ENCODE results near the gene DCDC2B.

Gene DCDC2B

DNA sequence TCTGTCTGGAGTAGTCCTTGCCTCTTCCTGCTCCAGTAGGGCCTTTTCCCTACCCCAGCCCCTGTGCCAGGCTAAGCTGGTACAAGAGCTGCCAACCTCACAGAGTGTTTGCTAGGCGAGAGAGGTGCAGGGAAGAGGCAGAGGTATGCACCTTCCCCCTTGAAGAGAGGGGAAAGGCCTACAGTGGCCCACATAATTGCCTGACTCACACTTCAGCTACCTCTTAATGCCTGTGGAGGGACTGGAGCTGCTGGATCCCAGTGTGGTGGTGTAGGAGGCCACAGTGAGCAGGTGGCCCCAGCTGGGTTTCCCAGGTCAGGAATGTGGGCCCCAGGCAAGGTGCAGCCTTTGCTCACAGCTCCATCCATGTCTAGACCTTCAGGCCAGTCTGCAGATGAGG lies 11.8 kb upstream of the DCDC2B start:
- DNase-seq, result no peak

GRCh38 chr1:32197837-32198236 lies 11.1 kb upstream of the DCDC2B start:
- no peak for DNase-seq

- no peak for DNase-seq
Observed at GRCh38 chr1:32198237-32199042, 10.4 kb upstream of the DCDC2B start.

GRCh38 chr1:32199043-32199716 lies 9.7 kb upstream of the DCDC2B start:
- no peak for DNase-seq

DNA sequence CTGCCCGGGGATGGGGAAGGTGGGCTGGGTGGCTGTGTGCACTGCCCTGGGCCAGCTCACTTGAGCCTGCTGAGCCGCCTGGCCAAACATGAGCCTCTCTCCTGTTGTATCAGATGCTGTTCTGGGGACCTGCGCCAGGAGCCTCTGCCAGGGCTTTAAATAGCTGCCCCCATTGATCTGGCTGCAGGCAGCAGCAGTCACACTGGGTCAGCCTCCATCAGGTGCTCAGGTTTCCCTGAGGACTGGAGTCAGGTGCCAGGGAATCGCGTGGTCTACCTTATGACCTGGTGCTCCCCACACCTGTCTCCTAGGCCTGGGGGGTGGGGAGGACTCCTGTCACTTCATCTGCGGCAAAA lies 9.2 kb upstream of the DCDC2B start:
- no peak for DNase-seq

- DNase-seq, result peak; percentile 50
Observed at GRCh38 chr1:32200226-32201010, 8.5 kb upstream of the DCDC2B start, which contains the start of gene CCDC28B. CCDC28B (plus strand) TSS chr1:32200595; CDS start chr1:32201936, 1,341 bp downstream.

GRCh38 chr1:32201011-32201855 lies 7.7 kb upstream of the DCDC2B start:
- peak; percentile 83 for DNase-seq

- no peak for DNase-seq
Observed at GRCh38 chr1:32204943-32205361, 3.9 kb upstream of the DCDC2B start.

GRCh38 chr1:32205401-32206370 lies 3.2 kb upstream of the DCDC2B start, which contains the start of gene IQCC:
IQCC (plus strand) TSS chr1:32205671; CDS start chr1:32205682, 11 bp downstream.
- DNase-seq, result peak; percentile 91

DNA sequence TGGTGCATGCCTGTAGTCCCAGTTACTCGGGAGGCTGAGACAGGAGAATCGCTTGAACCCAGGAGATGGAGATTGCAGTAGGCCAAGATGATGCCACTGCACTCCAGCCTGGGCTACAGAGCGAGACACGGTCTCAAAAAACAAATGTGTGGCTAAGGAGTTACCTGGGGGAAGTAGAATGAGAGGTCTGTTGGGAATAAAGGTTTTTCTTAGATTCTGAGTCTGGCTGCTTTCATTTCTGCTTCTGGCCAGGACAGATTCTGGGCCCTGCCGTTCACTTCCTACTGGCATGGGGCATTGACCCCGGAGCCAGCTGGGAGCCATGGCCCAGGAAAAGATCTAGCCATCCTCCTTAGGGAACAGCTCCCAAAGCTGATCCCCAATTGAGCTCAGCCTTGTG lies 420 bp upstream of the DCDC2B start:
- DNase-seq, result no peak

- DNase-seq, result peak; percentile 70
Observed at GRCh38 chr1:32215629-32216480, 7.0 kb downstream of the DCDC2B start.

GRCh38 chr1:32216566-32216965 lies 7.7 kb downstream of the DCDC2B start:
- DNase-seq, result no peak

DNA sequence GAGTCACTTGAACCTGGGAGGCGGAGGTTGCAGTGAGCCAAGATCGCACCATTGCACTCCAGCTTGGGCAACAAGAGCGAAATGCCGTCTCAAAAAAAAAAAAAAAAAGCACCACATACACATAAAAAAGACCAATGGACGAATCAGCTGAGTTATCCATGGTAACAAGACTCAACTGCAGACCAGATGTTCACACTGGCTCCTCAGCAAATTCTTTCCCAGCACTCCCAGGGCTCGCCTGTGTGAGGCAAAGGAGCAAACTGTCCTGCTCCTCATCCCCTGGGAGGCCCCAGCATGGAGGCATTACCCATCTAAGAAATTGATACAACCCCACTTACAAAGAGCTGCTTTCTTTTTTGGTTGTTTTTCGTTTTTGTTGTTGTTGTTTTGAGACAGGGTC lies 10.1 kb downstream of the DCDC2B start:
- DNase-seq, result no peak

GRCh38 chr1:32220746-32221580 lies 12.1 kb downstream of the DCDC2B start:
- no peak for DNase-seq

DNA sequence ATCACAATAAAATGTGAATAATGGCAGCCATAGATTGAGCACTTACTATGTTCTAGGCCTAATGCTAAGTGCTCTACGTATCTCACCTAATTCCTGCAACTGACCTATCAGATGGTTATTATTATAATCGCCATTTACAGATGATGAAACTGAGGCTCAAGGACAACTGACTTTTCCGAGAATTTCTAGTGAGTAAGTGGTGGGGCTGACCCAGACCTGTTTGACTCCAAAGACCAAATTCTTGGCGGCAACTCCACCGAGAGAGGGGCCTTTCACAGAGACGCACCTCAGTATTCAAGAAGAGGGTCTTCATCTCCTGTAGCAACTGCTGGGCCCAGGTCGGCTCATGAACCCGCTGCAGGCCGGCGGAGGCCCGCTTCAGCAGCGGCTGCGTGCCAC lies 12.7 kb downstream of the DCDC2B start:
- DNase-seq, result no peak

- peak; percentile 94 for DNase-seq
Observed at GRCh38 chr1:32221980-32222755, 13.3 kb downstream of the DCDC2B start, which contains the start of the genes EIF3I and TMEM234. EIF3I (plus strand) TSS chr1:32222407; CDS start chr1:32222442, 35 bp downstream. TMEM234 (minus strand) TSS chr1:32222353; CDS start chr1:32222322, 31 bp downstream.

DNA sequence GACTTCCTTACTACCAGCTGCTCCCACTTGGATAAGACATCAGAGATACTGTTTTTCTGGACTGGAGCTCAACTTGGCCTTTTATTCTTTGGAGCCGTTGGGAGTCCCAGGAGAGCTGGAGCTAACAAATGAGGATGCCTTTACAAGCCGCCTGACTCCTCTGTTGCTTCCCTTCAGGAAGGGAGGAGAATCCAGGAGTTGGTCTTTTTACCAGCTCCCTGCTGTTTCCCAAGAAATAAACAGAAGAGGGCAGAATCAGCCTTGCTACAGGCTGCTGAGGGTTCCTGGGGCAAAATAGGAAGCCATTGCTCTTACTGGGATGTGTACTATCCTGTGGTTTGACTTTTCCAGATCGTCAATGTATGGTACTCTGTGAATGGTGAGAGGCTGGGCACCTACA lies 14.8 kb downstream of the DCDC2B start:
- no peak for DNase-seq

DNA sequence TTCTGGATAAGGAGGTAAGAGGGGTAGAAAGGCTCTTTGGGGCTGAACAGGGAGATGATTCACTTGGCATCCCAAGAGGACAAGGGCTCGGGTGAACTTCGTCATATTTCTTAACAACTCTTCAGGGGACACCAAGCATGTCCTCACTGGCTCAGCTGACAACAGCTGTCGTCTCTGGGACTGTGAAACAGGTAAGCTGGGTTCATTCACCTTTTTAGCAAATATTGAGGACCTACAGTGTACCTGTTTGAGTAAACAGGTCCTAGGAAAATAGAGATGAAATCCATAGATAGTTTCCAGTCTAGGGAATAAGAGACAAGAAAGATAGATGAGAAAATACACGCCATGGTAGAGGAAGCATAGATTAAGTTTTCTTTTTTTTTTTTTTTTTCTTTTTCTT lies 15.4 kb downstream of the DCDC2B start:
- DNase-seq, result no peak

Data from activated CD4-positive, alpha-beta T cell treated with anti-CD3 and anti-CD28 coated beads, Interleukin-10, Interleukin-2, amounts not matched to agents 100 ng/mL and 50 ng/mL, durations not matched to agents 16 hours and 8 hours (primary cell).